ENCODE results near the gene SLAMF1. TPM values are rescaled to one million over a fixed set of nuclear protein-coding genes. Genes with fewer than 3 reads are reported as not detected.
"Not testable (repeated sequence)": the region's sequence is repeated elsewhere in the genome, so short reads cannot be mapped to it uniquely, and the experiment has no call there.

Gene SLAMF1
- total RNA-seq, 4 donors from 2014 or later, result 0.57 to 5.0 (median 0.95) TPM

DNA sequence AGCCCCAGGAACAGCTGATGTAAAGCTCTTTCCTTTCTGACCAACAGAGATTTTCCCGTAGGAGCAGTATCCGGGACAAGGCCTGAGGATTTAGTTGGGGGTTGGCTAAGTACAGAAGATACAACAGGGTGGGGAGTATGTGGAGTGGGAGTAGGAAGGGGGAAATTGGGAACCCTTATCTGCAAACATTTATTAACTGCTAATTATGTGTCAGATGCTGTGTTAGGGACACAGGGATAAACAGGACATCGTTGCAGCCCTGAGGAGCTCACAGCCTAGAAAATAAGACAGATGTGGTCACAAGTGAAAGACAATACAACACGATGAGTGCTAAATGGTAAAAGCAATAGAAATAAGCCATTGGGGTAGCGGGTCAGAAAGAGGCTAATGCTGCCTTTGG is 79.5 kb downstream of the SLAMF1 start:
- Histone ChIP-seq H3K9me3 (peaks cover 0 to 14% (median 4%) of the 10 kb centered on the region in 4 donors), H3K36me3 (no peaks in the 10 kb centered on the region), H3K4me1 (no peaks in the 10 kb centered on the region), H3K4me3 (no peak overlapping the region), H3K27ac (replicated peaks in 1 of 4) (no peak overlapping the region), H3K27me3 (no peaks in the 10 kb centered on the region)
- no peak for DNase-seq (ENCODE audit: extremely low spot score)
- no peak for TF ChIP-seq EP300 (IDR thresholded peaks at IDR 0.05)
- TF ChIP-seq POLR2A (IDR thresholded peaks at IDR 0.05; ENCODE audit: low read depth), result no peak
- no peak for TF ChIP-seq POLR2AphosphoS5 (IDR thresholded peaks at IDR 0.05)
- TF ChIP-seq, protein P1, sequence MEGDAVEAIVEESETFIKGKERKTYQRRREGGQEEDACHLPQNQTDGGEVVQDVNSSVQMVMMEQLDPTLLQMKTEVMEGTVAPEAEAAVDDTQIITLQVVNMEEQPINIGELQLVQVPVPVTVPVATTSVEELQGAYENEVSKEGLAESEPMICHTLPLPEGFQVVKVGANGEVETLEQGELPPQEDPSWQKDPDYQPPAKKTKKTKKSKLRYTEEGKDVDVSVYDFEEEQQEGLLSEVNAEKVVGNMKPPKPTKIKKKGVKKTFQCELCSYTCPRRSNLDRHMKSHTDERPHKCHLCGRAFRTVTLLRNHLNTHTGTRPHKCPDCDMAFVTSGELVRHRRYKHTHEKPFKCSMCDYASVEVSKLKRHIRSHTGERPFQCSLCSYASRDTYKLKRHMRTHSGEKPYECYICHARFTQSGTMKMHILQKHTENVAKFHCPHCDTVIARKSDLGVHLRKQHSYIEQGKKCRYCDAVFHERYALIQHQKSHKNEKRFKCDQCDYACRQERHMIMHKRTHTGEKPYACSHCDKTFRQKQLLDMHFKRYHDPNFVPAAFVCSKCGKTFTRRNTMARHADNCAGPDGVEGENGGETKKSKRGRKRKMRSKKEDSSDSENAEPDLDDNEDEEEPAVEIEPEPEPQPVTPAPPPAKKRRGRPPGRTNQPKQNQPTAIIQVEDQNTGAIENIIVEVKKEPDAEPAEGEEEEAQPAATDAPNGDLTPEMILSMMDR (IDR thresholded peaks at IDR 0.05), result no peak
- intact Hi-C loops (cut with DNase I), result no loop called here
- 79% methylated on average over 5 of the region's 5 CpGs for WGBS

DNA sequence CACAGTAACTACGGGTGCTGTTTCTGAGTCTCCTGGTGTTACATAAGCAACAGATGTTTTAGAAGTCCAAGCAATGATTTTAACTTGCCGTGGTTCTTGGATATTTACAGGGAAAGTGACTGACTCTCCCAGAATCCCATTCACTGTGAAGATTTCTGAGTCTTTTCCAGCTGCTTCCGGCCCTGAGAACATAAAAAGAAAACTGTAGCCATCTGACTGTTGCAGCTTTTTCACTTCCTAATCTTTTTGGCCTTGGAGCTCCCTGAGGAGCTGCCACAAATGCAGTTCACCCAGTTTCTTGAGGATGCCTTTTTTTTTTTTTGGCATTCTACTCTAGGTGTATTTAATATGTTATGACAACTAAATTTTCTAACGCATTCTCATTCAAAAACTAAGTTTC is 81.3 kb downstream of the SLAMF1 start:
- Histone ChIP-seq H3K4me3 (no peak overlapping the region), H3K9me3 (peaks cover 0 to 14% (median 8%) of the 10 kb centered on the region in 4 donors), H3K27ac (replicated peaks in 1 of 4) (no peak overlapping the region), H3K27me3 (no peaks in the 10 kb centered on the region), H3K4me1 (no peaks in the 10 kb centered on the region), H3K36me3 (no peaks in the 10 kb centered on the region)
- DNase-seq (ENCODE audit: extremely low spot score), result no peak
- TF ChIP-seq, protein P1 (IDR thresholded peaks at IDR 0.05), result no peak
- WGBS, result 68% methylated on average over 4 of the region's 4 CpGs
- intact Hi-C loops (cut with DNase I), result no loop called here

DNA sequence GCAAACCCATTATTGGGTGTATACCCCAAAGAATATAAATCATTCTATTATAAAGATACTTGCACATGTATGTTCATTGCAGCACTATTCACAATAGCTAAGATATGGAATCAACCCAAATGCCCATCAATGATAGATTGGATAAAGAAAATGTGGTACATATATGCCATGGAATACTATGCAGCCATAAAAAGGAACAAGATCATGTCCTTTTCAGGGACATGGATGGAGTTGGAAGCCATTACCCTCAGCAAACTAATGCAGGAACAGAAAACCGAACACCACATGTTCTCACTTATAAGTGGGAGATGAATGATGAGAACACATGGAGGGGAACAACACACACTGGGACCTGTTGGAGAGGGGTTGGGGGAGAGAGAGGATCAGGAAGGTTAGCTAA is 83.6 kb downstream of the SLAMF1 start:
- intact Hi-C loops (cut with DNase I); H3K27ac ChIP-seq (replicated peaks in 1 of 4); H3K36me3 ChIP-seq; H3K4me3 ChIP-seq; H3K27me3 ChIP-seq; DNase-seq (ENCODE audit: extremely low spot score); H3K4me1 ChIP-seq: not testable (repeated sequence)
- WGBS, result 78% methylated on average over 1 of the region's 1 CpG
- H3K9me3 ChIP-seq, result peaks cover 0 to 15% (median 10%) of the 10 kb centered on the region in 4 donors

DNA sequence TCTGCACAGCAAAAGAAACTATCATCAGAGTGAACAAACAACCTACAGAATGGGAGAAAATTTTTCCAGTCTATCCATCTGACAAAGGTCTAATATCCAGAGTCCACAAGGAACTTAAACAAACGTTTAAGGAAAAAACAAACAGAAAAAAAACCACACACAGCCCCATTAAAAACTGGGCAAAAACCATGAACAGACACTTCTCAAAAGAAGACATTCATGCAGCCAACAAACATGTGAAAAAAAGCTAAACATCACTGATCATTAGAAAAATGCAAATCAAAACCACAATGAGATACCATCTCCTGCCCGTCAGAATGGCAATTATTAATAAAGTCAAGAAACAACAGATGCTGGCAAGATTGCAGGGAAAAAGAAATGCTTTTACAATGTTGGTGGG is 84.1 kb downstream of the SLAMF1 start:
- H3K36me3 ChIP-seq; H3K4me1 ChIP-seq; intact Hi-C loops (cut with DNase I); H3K4me3 ChIP-seq; DNase-seq (ENCODE audit: extremely low spot score); H3K27me3 ChIP-seq; H3K27ac ChIP-seq (replicated peaks in 1 of 4): not testable (repeated sequence)
- H3K9me3 ChIP-seq, result peaks cover 0 to 15% (median 10%) of the 10 kb centered on the region in 4 donors
- WGBS, result 86% methylated on average over 2 of the region's 2 CpGs

DNA sequence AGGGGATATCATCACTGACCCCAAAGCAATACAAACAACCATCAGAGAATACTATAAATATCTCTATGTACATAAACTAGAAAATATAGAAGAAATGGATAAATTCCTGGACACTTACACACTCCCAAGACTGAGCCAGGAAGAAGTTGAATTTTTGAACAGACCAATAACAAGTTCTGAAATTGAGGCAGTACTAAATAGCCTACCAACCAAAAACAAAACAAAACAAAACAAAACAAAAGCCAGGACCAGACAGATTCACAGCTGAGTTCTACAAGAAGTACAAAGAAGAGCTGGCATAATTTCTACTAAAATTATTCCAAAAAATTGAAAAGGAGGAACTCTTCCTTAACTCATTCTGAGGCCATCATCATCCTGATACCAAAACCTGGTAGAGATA is 86.0 kb downstream of the SLAMF1 start:
- Histone ChIP-seq H3K36me3 (no peaks in the 10 kb centered on the region), H3K4me3 (no peak overlapping the region), H3K27ac (replicated peaks in 1 of 4) (no peak overlapping the region), H3K9me3 (peaks cover 0 to 15% (median 10%) of the 10 kb centered on the region in 4 donors), H3K27me3 (no peaks in the 10 kb centered on the region), H3K4me1 (no peaks in the 10 kb centered on the region)
- no peak for DNase-seq (ENCODE audit: extremely low spot score)
- TF ChIP-seq POLR2AphosphoS5 (IDR thresholded peaks at IDR 0.05) (no peak), EP300 (IDR thresholded peaks at IDR 0.05) (no peak), POLR2A (IDR thresholded peaks at IDR 0.05; ENCODE audit: low read depth) (no peak)
- TF ChIP-seq, protein P1 (IDR thresholded peaks at IDR 0.05), result no peak
- intact Hi-C loops (cut with DNase I), result no loop called here

DNA sequence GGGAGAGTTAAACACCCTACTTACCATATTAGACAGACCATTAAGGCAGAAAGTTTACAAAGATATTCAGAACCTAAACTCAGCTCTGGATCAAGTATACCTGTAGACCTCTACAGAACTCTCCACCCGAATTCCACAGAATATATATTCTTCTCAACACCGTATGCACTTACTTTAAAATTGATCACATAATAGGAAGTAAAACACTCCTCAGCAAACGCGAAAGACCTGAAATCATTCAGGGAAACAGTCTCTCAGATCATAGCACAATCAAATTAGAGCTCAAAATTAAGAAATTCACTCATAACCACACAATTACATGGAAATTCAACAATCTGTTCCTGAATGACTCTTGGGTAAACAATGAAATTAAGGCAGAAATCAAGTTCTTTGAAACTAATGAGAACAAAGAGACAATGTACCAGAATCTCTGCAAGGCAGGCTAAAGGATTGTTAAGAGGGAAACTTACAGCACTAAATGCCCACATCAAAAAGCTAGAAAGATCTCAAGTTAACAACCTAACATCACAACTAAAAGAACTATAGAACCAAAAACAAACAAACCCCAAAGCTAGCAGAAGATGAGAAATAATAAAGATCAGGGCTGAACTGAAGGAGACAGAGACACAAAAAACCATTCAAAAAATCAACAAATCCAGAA is 86.7 kb downstream of the SLAMF1 start:
- Histone ChIP-seq H3K27ac (replicated peaks in 1 of 4) (no peak overlapping the region), H3K4me3 (no peak overlapping the region), H3K27me3 (no peaks in the 10 kb centered on the region), H3K9me3 (peaks cover 0 to 15% (median 10%) of the 10 kb centered on the region in 4 donors), H3K4me1 (no peaks in the 10 kb centered on the region), H3K36me3 (no peaks in the 10 kb centered on the region)
- TF ChIP-seq EP300 (IDR thresholded peaks at IDR 0.05), result no peak
- no peak for TF ChIP-seq POLR2AphosphoS5 (IDR thresholded peaks at IDR 0.05)
- TF ChIP-seq POLR2A (IDR thresholded peaks at IDR 0.05; ENCODE audit: low read depth), result no peak
- TF ChIP-seq, protein P1 (IDR thresholded peaks at IDR 0.05), result no peak
- intact Hi-C loops (cut with DNase I), result no loop called here
- DNase-seq (ENCODE audit: extremely low spot score), result no peak
- 73% methylated on average over 4 of the region's 4 CpGs for WGBS

DNA sequence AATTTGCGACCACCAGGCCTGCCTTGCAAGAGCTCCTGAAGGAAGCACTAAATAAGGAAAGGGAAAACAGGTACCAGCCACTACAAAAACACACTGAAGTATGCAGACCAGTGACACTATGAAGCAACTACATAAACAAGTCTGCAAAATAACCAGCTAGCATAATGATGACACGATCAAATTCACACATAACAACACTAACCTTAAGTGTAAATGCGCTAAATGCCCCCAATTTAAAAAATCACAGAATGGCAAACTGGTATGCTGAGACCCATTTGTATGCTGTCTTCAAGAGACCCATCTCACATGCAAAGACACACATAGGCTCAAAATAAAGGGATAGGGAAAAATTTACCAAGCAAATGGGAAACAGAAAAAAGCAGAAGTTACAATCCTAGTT is 87.4 kb downstream of the SLAMF1 start:
- intact Hi-C loops (cut with DNase I); H3K27ac ChIP-seq (replicated peaks in 1 of 4); H3K4me1 ChIP-seq; H3K27me3 ChIP-seq; DNase-seq (ENCODE audit: extremely low spot score); H3K36me3 ChIP-seq; H3K4me3 ChIP-seq: not testable (repeated sequence)
- 79% methylated on average over 3 of the region's 3 CpGs for WGBS
- peaks cover 0 to 15% (median 10%) of the 10 kb centered on the region in 4 donors for H3K9me3 ChIP-seq
